MM.1S (cell line): ENCODE data around the gene RSPH1.

ENCODE experiments used
- DNase-seq: peaks from one replicate; pipeline ENCODE4 v3.0.0-alpha.2; 2015
- H2AFZ ChIP-seq: fragments of 300-600 bp; sonication (generic); 2 replicates; pipeline ENCODE4 v1.6.0; 2016; ENCODE audit warnings: antibody characterized with exemption, low read length
- H3F3A ChIP-seq: fragments of 300-600 bp; sonication (generic); 2 replicates; pipeline ENCODE4 v1.6.1; 2016; ENCODE audit warnings: mild to moderate bottlenecking, antibody characterized with exemption, low read length, moderate library complexity, mixed read lengths; ENCODE audit not compliant: insufficient read depth
- H3K27ac ChIP-seq: fragments of 300-600 bp; sonication (generic); 2 replicates; pipeline ENCODE4 v1.5.1; 2016; ENCODE audit warnings: mild to moderate bottlenecking, low read length
- H3K27me3 ChIP-seq: fragments of 300-600 bp; sonication (generic); replicated peaks from 2 replicates; pipeline ENCODE4 v1.6.0; 2016; ENCODE audit warnings: low read length; ENCODE audit not compliant: insufficient read depth
- H3K36me3 ChIP-seq: fragments of 300-600 bp; sonication (generic); replicated peaks from 2 replicates; pipeline ENCODE4 v1.6.1; 2016; ENCODE audit warnings: mild to moderate bottlenecking, low read length, mixed read lengths; ENCODE audit not compliant: insufficient read depth
- H3K4me1 ChIP-seq: fragments of 300-600 bp; sonication (generic); 2 replicates; pipeline ENCODE4 v1.6.1; 2016; ENCODE audit warnings: low read length, mixed read lengths
- H3K4me2 ChIP-seq: fragments of 300-600 bp; sonication (generic); 2 replicates; pipeline ENCODE4 v1.6.0; 2016; ENCODE audit warnings: low read depth, low read length
- H3K4me3 ChIP-seq: fragments of 300-600 bp; sonication (generic); 2 replicates; pipeline ENCODE4 v1.5.1; 2016; ENCODE audit warnings: low read length, mixed read lengths
- H3K79me2 ChIP-seq: fragments of 300-600 bp; sonication (generic); 2 replicates; pipeline ENCODE4 v1.6.1; 2016; ENCODE audit warnings: mixed run types, low read length, mixed read lengths
- H3K9ac ChIP-seq: fragments of 300-600 bp; sonication (generic); 2 replicates; pipeline ENCODE4 v1.6.1; 2016; ENCODE audit warnings: low read length, mixed read lengths
- H3K9me2 ChIP-seq: fragments of 300-600 bp; sonication (generic); replicated peaks from 2 replicates; pipeline ENCODE4 v1.6.1; 2016; ENCODE audit warnings: mild to moderate bottlenecking, low read length, mixed read lengths; ENCODE audit not compliant: insufficient read depth
- H3K9me3 ChIP-seq: fragments of 300-600 bp; sonication (generic); replicated peaks from 2 replicates; pipeline ENCODE4 v1.6.1; 2016; ENCODE audit warnings: mild to moderate bottlenecking, low read length, mixed read lengths; ENCODE audit not compliant: insufficient read depth
- H4K20me1 ChIP-seq: fragments of 300-600 bp; sonication (generic); 2 replicates; pipeline ENCODE4 v1.6.1; 2016; ENCODE audit warnings: mild to moderate bottlenecking, low read length, moderate library complexity, mixed read lengths; ENCODE audit not compliant: insufficient read depth
- EZH2 ChIP-seq: fragments of 300-600 bp; sonication (generic); optimal IDR thresholded peaks from 2 replicates; pipeline ENCODE3; 2017; ENCODE audit warnings: low read depth, mild to moderate bottlenecking, antibody characterized with exemption, low read length, mixed read lengths
- EZH2phosphoT487 ChIP-seq: fragments of 300-600 bp; sonication (generic); IDR thresholded peaks from 2 replicates; pipeline ENCODE4 v1.6.1; 2018; ENCODE audit warnings: antibody characterized with exemption, low read length
- TF ChIP-seq, protein P1 (sequence below): fragments of 300-600 bp; sonication (generic); IDR thresholded peaks from 2 replicates; pipeline ENCODE4 v1.5.1; 2016; ENCODE audit warnings: antibody characterized with exemption, low read length, mixed read lengths

The RSPH1 gene

DNA sequence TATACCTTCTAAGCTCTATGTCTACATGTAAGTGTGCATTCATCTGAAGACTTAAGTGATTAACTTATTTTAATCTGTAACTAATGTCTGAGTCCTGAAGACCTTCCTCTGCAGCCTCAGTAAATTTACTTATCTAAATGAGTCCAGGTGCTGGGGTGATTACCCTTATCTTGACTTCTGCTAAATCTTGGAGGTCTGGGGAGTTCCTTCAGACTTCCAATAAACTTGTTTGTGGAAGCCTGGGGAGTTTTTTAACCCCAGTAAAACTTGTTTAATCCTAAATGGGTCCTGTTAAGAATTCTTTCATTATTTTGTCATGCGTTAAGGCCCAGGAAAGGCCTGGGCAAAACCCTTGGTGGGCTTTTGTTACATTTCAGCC is 37.0 kb downstream of the RSPH1 start:
- TF ChIP-seq EZH2 = no peak
- TF ChIP-seq, protein P1, sequence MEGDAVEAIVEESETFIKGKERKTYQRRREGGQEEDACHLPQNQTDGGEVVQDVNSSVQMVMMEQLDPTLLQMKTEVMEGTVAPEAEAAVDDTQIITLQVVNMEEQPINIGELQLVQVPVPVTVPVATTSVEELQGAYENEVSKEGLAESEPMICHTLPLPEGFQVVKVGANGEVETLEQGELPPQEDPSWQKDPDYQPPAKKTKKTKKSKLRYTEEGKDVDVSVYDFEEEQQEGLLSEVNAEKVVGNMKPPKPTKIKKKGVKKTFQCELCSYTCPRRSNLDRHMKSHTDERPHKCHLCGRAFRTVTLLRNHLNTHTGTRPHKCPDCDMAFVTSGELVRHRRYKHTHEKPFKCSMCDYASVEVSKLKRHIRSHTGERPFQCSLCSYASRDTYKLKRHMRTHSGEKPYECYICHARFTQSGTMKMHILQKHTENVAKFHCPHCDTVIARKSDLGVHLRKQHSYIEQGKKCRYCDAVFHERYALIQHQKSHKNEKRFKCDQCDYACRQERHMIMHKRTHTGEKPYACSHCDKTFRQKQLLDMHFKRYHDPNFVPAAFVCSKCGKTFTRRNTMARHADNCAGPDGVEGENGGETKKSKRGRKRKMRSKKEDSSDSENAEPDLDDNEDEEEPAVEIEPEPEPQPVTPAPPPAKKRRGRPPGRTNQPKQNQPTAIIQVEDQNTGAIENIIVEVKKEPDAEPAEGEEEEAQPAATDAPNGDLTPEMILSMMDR = no peak
- TF ChIP-seq EZH2phosphoT487 = no peak
- H3F3A ChIP-seq = peaks cover 8% of the 10 kb centered on the region
- H2AFZ ChIP-seq = no peak overlapping the region
- H3K27me3 ChIP-seq = peaks cover 27% of the 10 kb centered on the region
- H3K4me1 ChIP-seq = peaks cover 31% of the 10 kb centered on the region
- H3K27ac ChIP-seq = no peak overlapping the region
- no peak overlapping the region for H3K4me2 ChIP-seq
- H3K9me3 ChIP-seq = no peaks in the 10 kb centered on the region
- H3K79me2 ChIP-seq = no peaks in the 10 kb centered on the region
- no peaks in the 10 kb centered on the region for H3K9me2 ChIP-seq
- no peak for DNase-seq
- H3K4me3 ChIP-seq = no peak overlapping the region
- no peaks in the 10 kb centered on the region for H3K36me3 ChIP-seq
- no peak overlapping the region for H3K9ac ChIP-seq
- no peaks in the 10 kb centered on the region for H4K20me1 ChIP-seq

DNA sequence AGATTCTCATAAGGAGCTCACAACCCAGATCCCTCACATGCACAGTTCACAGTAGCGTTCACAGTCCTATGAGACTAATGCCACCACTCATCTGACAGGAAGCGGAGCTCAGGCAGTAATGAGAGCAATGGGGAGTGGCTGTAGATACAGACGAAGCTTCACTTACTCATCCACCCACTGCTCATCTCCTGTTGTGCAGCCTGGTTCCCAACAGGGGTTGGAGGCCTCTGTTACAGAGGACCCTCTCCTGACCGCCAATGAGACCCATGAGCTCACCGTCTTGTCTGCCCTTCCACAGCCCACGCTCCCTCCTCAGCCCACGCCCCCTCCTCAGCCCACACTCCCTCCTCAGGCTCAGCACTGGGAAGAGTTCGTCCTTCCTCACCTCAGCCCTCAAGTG is 39.6 kb downstream of the RSPH1 start:
- Histone ChIP-seq H3F3A (peaks cover 6% of the 10 kb centered on the region), H3K4me2 (no peak overlapping the region), H3K27ac (no peak overlapping the region), H3K4me3 (no peak overlapping the region), H3K79me2 (no peaks in the 10 kb centered on the region), H3K9ac (no peak overlapping the region), H3K9me2 (no peaks in the 10 kb centered on the region), H3K4me1 (peaks cover 16% of the 10 kb centered on the region), H3K9me3 (no peaks in the 10 kb centered on the region), H4K20me1 (no peaks in the 10 kb centered on the region), H2AFZ (no peak overlapping the region), H3K27me3 (peaks cover 46% of the 10 kb centered on the region), H3K36me3 (no peaks in the 10 kb centered on the region)
- no peak for TF ChIP-seq EZH2
- DNase-seq = no peak

DNA sequence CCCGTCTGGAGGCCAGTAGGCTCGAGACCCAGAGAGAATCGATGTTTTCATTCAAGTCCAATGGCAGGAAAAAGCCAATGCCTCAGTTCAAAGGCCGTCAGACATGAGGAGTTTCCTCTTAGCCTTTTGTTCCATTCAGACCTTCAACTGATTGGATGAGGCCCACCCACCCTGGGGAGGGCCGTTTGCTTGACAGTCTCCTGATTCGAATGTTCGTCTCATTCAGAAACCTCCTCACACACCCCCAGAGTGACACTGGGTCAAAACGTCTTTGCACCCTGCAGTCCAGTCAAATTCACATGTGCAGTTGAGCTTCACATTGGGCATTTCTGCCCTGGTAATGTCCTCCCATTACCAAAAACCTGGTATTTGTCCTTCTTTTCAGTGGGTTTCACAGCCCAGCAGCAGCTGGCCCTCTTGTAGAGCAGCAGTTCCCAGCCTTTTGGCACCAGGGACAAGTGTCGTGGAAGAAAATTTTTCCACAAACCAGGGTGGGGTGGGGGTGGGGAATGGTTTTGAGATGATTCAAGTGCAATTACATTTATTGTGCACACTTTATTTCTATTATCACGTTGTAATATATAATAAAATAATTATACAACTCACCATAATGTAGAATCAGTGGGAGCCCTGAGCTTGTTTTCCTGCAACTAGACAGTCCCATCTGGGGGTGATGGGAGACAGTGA is 40.1 kb downstream of the RSPH1 start:
- no peak overlapping the region for H3K27ac ChIP-seq
- no peaks in the 10 kb centered on the region for H4K20me1 ChIP-seq
- H3K9me2 ChIP-seq = no peaks in the 10 kb centered on the region
- no peak for TF ChIP-seq EZH2
- no peak for TF ChIP-seq EZH2phosphoT487
- TF ChIP-seq, protein P1 = no peak
- no peaks in the 10 kb centered on the region for H3K36me3 ChIP-seq
- peaks cover under 1% of the 10 kb centered on the region for H3F3A ChIP-seq
- peaks cover 11% of the 10 kb centered on the region for H3K4me1 ChIP-seq
- H3K27me3 ChIP-seq = peaks cover 46% of the 10 kb centered on the region
- H3K4me2 ChIP-seq = no peak overlapping the region
- no peaks in the 10 kb centered on the region for H3K9me3 ChIP-seq
- H2AFZ ChIP-seq = no peak overlapping the region
- no peak for DNase-seq
- H3K4me3 ChIP-seq = no peak overlapping the region
- no peak overlapping the region for H3K9ac ChIP-seq
- H3K79me2 ChIP-seq = no peaks in the 10 kb centered on the region

DNA sequence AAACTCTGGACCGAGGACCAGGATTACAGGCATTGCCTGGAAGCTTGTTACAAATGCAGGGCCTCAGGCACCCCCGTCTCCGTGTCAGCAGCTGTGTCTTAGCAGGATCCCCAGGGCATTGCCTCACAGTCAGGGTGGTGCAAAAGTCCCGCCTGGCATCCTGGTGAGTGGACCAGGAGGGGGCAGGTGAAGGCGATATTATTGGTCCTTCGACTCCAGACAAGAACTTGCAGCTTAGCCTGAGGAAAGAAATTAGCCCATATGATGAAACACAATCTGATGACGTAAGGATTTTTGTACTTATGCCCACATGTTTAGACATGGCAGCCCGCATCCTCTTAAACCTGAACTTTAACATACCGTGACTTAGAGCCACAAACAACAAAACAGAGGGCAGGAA is 40.8 kb downstream of the RSPH1 start:
- H3K9ac ChIP-seq = no peak overlapping the region
- H3K27me3 ChIP-seq = peaks cover 46% of the 10 kb centered on the region
- H3K36me3 ChIP-seq = no peaks in the 10 kb centered on the region
- TF ChIP-seq, protein P1 = no peak
- TF ChIP-seq EZH2phosphoT487 = no peak
- no peak for TF ChIP-seq EZH2
- peaks cover 5% of the 10 kb centered on the region for H3K4me1 ChIP-seq
- no peak overlapping the region for H3K4me3 ChIP-seq
- H3K27ac ChIP-seq = no peak overlapping the region
- no peak overlapping the region for H3K4me2 ChIP-seq
- no peaks in the 10 kb centered on the region for H4K20me1 ChIP-seq
- no peaks in the 10 kb centered on the region for H3K9me3 ChIP-seq
- no peaks in the 10 kb centered on the region for H3F3A ChIP-seq
- DNase-seq = no peak
- no peaks in the 10 kb centered on the region for H3K79me2 ChIP-seq
- H2AFZ ChIP-seq = no peak overlapping the region
- H3K9me2 ChIP-seq = no peaks in the 10 kb centered on the region
